Stimulated activated CD8-positive, alpha-beta memory T cell treated with anti-CD3 and anti-CD28 coated beads, Interleukin-15, amount 100 ng/mL, for 4 hours (primary cell): ENCODE measurements around the gene MYO1B.

Source experiments
- DNase-seq, 2 donors: peaks; one replicate each; pipeline ENCODE4 v3.0.0-alpha.2; 2020; ENCODE audit warnings: low read depth in 2 of 2

Gene MYO1B

GRCh38 chr2:191245046-191245868 lies at the start of gene MYO1B:
Gene MYO1B, plus strand, starts transcription at chr2:191245404. Its CDS starts 31,492 bp downstream, at chr2:191276896.
- peak in 1 of 2 donors; percentile 37 for DNase-seq

- DNase-seq = no peak
These were observed 48.1 kb upstream of the MYO1B start for GRCh38 chr2:191197096-191197495.

- no peak for DNase-seq
These were observed 46.9 kb upstream of the MYO1B start for GRCh38 chr2:191198271-191198670.

- DNase-seq = no peak
These were observed 45.2 kb upstream of the MYO1B start for GRCh38 chr2:191199929-191200512.

GRCh38 chr2:191200910-191201309 lies 44.3 kb upstream of the MYO1B start:
- DNase-seq = no peak

- DNase-seq = no peak
These were observed 42.9 kb upstream of the MYO1B start for GRCh38 chr2:191202209-191202721.

- DNase-seq = no peak
These were observed 42.3 kb upstream of the MYO1B start for GRCh38 chr2:191202881-191203397.

GRCh38 chr2:191204433-191204832 lies 40.8 kb upstream of the MYO1B start:
- no peak for DNase-seq

GRCh38 chr2:191206613-191207471 lies 38.4 kb upstream of the MYO1B start:
- peak; percentile 13 to 17 for DNase-seq

GRCh38 chr2:191209340-191209739 lies 35.9 kb upstream of the MYO1B start:
- no peak for DNase-seq

- no peak for DNase-seq
These were observed 33.1 kb upstream of the MYO1B start for GRCh38 chr2:191212119-191212518.

GRCh38 chr2:191213333-191213732 lies 31.9 kb upstream of the MYO1B start:
- no peak for DNase-seq

- DNase-seq = no peak
These were observed 30.0 kb upstream of the MYO1B start for GRCh38 chr2:191215230-191215629.

GRCh38 chr2:191215666-191216065 lies 29.5 kb upstream of the MYO1B start:
- no peak for DNase-seq

- no peak for DNase-seq
These were observed 27.6 kb upstream of the MYO1B start for GRCh38 chr2:191217580-191217979.

GRCh38 chr2:191218292-191218898 lies 26.8 kb upstream of the MYO1B start:
- peak in 1 of 2 donors; percentile 9 for DNase-seq

- no peak for DNase-seq
These were observed 24.5 kb upstream of the MYO1B start for GRCh38 chr2:191220671-191221070.

- no peak for DNase-seq
These were observed 23.5 kb upstream of the MYO1B start for GRCh38 chr2:191221666-191222065.

- no peak for DNase-seq
These were observed 22.7 kb upstream of the MYO1B start for GRCh38 chr2:191222507-191222906.

GRCh38 chr2:191222952-191223351 lies 22.3 kb upstream of the MYO1B start:
- no peak for DNase-seq

- DNase-seq = no peak
These were observed 20.1 kb upstream of the MYO1B start for GRCh38 chr2:191225126-191225525.
